GM12892 (cell line): ENCODE measurements around the gene RPL13A.

Experiments used
- POLR2A ChIP-seq: IDR thresholded peaks from 2 replicates; pipeline ENCODE4 v1.6.1; 2011; ENCODE audit warnings: low read depth, low read length, control low read depth
- TAF1 ChIP-seq: IDR thresholded peaks from 2 replicates; pipeline ENCODE4 v1.6.1; 2011; ENCODE audit warnings: low read depth, mild to moderate bottlenecking, control low read depth, low read length, borderline replicate concordance

DNA sequence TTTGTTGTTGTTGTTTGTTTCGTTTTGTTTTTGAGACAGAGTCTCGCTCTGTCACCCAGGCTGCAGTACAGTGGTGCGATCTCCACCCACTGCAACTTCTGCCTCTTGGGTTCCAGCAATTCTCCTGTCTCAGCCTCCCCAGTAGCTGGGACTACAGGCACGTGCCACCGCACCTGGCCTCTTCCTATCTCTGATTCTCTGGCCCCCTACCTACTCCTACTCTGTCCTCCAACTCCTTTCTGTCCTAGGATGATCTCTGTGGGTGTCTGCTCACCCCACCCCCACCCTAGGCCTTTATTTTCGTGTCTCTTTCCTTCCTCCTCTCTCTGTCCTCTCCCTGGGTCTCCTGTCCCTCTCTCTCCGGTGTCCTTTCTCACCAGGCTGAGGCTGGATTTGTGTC lies 37.0 kb upstream of the RPL13A start:
- TF ChIP-seq POLR2A (no peak), TAF1 (no peak)
